SK-N-SH (cell line): Measurements from ENCODE around the gene FIBIN. TPM values are rescaled to one million over a fixed set of nuclear protein-coding genes. Genes with fewer than 3 reads are reported as not detected.
A peak's percentile ranks its signal among the peaks of the same experiment; 100 is the strongest.

Experiments
- CTCF ChIA-PET: fragments of 300-600, 350-600 bp; formaldehyde crosslinking; extraction: SDS; loops from one replicate; lab custom pipeline; 2021; lab: Yijun Ruan, JAX
- POLR2A ChIA-PET: fragments of 350-600 bp; sonication (Branson Sonifier 250); formaldehyde crosslinking; extraction: SDS; loops from one replicate; lab custom pipeline; 2020; ENCODE audit warnings: antibody characterized with exemption, inconsistent platforms; lab: Yijun Ruan, JAX
- DNase-seq: peaks from one replicate; pipeline ENCODE4 v3.0.0; 2012
- H2AFZ ChIP-seq: fragments of 200-600 bp; sonication (generic); 2 replicates; pipeline ENCODE4 v1.8.1; 2016; ENCODE audit warnings: antibody characterized with exemption, mild to moderate bottlenecking, low read depth
- H3F3A ChIP-seq: fragments of 200-600 bp; sonication (generic); replicated peaks from 2 replicates; pipeline ENCODE3; 2016; ENCODE audit warnings: antibody characterized with exemption, mild to moderate bottlenecking; ENCODE audit not compliant: insufficient read depth
- H3K27ac ChIP-seq, 2 experiments: fragments of 200-500 bp in 1 of 2; fragments of 200-600 bp in 1 of 2; sonication (Bioruptor generic) in 1 of 2; sonication (generic), shearing (Covaris generic) in 1 of 2; 2 replicates each; pipeline versions ENCODE4 v1.5.1 to v1.6.1; 2014 to 2016; ENCODE audit warnings: low read depth in 2 of 2, inconsistent platforms in 1 of 2, low read length in 1 of 2, mild to moderate bottlenecking in 1 of 2, mixed read lengths in 1 of 2
- H3K27me3 ChIP-seq: fragments of 200-600 bp; sonication (generic), shearing (Covaris generic); 2 replicates; pipeline ENCODE4 v1.6.1; 2016; ENCODE audit warnings: mixed run types; ENCODE audit not compliant: insufficient read depth
- H3K36me3 ChIP-seq, 2 experiments: fragments of 200-500 bp in 1 of 2; fragments of 200-600 bp in 1 of 2; sonication (Bioruptor generic) in 1 of 2; sonication (generic) in 1 of 2; replicated peaks in 1 of 2; 2 replicates each; pipeline versions ENCODE3 to v1.5.1; 2014 to 2016; ENCODE audit warnings: low read length in 1 of 2, mild to moderate bottlenecking in 1 of 2; ENCODE audit not compliant: insufficient read depth in 2 of 2, control insufficient read depth in 1 of 2
- H3K4me1 ChIP-seq, 2 experiments: fragments of 200-500 bp in 1 of 2; fragments of 200-600 bp in 1 of 2; sonication (Bioruptor generic) in 1 of 2; sonication (generic), shearing (Covaris generic) in 1 of 2; 2 replicates each; pipeline versions ENCODE4 v1.5.1 to v1.6.1; 2014 to 2016; ENCODE audit warnings: low read depth in 1 of 2, low read length in 1 of 2, mixed run types in 1 of 2; ENCODE audit not compliant: insufficient read depth in 2 of 2, control insufficient read depth in 1 of 2
- H3K4me2 ChIP-seq: fragments of 200-600 bp; sonication (generic), shearing (Covaris generic); 2 replicates; pipeline ENCODE4 v1.6.1; 2017; ENCODE audit warnings: mixed run types
- H3K4me3 ChIP-seq, 2 experiments: fragments of 200-500 bp in 1 of 2; fragments of 200-600 bp in 1 of 2; sonication (Bioruptor generic) in 1 of 2; sonication (generic), shearing (Covaris generic) in 1 of 2; 2 replicates each; pipeline versions ENCODE4 v1.5.1 to v1.8.1; 2014 to 2016; ENCODE audit warnings: low read depth in 2 of 2, inconsistent platforms in 1 of 2, low read length in 1 of 2, mild to moderate bottlenecking in 1 of 2, mixed read lengths in 1 of 2, moderate library complexity in 1 of 2
- H3K79me2 ChIP-seq: fragments of 200-600 bp; sonication (generic); 2 replicates; pipeline ENCODE4 v1.8.1; 2017; ENCODE audit warnings: mild to moderate bottlenecking; ENCODE audit not compliant: insufficient read depth
- H3K9ac ChIP-seq: fragments of 200-600 bp; sonication (generic); 2 replicates; pipeline ENCODE4 v1.6.1; 2017; ENCODE audit warnings: mixed run types
- H3K9me2 ChIP-seq: fragments of 200-600 bp; sonication (generic); 2 replicates; pipeline ENCODE4 v1.6.1; 2017; ENCODE audit warnings: mixed run types
- H3K9me3 ChIP-seq: fragments of 200-600 bp; sonication (generic); 2 replicates; pipeline ENCODE4 v1.6.1; 2017; ENCODE audit warnings: mixed run types, mild to moderate bottlenecking, moderate library complexity
- H4K20me1 ChIP-seq: fragments of 200-600 bp; sonication (generic); 2 replicates; pipeline ENCODE4 v1.6.1; 2017; ENCODE audit warnings: mild to moderate bottlenecking, mixed run types; ENCODE audit not compliant: insufficient read depth
- CHD2 ChIP-seq: fragments of 150-350 bp; IDR thresholded peaks from 2 replicates; pipeline ENCODE4 v1.6.1; 2018; ENCODE audit warnings: low read length; ENCODE audit not compliant: partially characterized antibody
- CTCF ChIP-seq: fragments of 200-600 bp; sonication (generic); IDR thresholded peaks from 2 replicates; pipeline ENCODE4 v1.6.1; 2017; ENCODE audit warnings: antibody characterized with exemption, mild to moderate bottlenecking, moderate library complexity
- ELF1 ChIP-seq: IDR thresholded peaks from 2 replicates; pipeline ENCODE4 v1.4.0; 2012
- FOSL2 ChIP-seq: IDR thresholded peaks from 2 replicates; pipeline ENCODE4 v1.4.0; 2012; ENCODE audit warnings: low read depth, mild to moderate bottlenecking, moderate library complexity, borderline replicate concordance
- FOXM1 ChIP-seq: IDR thresholded peaks from 2 replicates; pipeline ENCODE4 v1.4.0; 2012; ENCODE audit warnings: low read depth, mild to moderate bottlenecking
- NRF1 ChIP-seq: IDR thresholded peaks from 2 replicates; pipeline ENCODE4 v1.6.1; 2012; ENCODE audit warnings: low read depth, mild to moderate bottlenecking, low read length
- PBX3 ChIP-seq: IDR thresholded peaks from 2 replicates; pipeline ENCODE4; 2012
- POLR2AphosphoS5 ChIP-seq: IDR thresholded peaks from 2 replicates; pipeline ENCODE4 v1.6.1; 2012; ENCODE audit warnings: low read depth, low read length
- RCOR1 ChIP-seq: fragments of 150-350 bp; IDR thresholded peaks from 2 replicates; pipeline ENCODE4 v1.6.1; 2017; ENCODE audit warnings: antibody characterized with exemption, low read length
- SMC3 ChIP-seq: IDR thresholded peaks from 2 replicates; pipeline ENCODE4 v1.6.1; 2012; ENCODE audit warnings: low read depth, low read length, improper control_type of control experiment
- TAF1 ChIP-seq: IDR thresholded peaks from 2 replicates; pipeline ENCODE4 v1.6.1; 2012; ENCODE audit warnings: low read depth, mild to moderate bottlenecking, low read length, moderate library complexity, borderline replicate concordance
- YY1 ChIP-seq: IDR thresholded peaks from 2 replicates; pipeline ENCODE4 v1.4.0; 2012; ENCODE audit warnings: low read depth, mild to moderate bottlenecking
- WGBS: methylation state at CpG from one replicate; pipeline ENCODE4 v1.1.6; 2017; ENCODE audit warnings: low lambda C conversion rate; 5-methylcytosine and 5-hydroxymethylcytosine counted together
- polyA plus RNA-seq, 3 experiments: library from polyadenylated mRNA; depleted of rRNA; stranded (reverse); fragments of >200 nt; gene quantifications; 2 replicates each; pipeline ENCODE4 v1.2.3, GENCODE V29; 2012

FIBIN gene
- polyA plus RNA-seq, 1 of the 3 experiments (the other 2 are of a cell fraction), result 0.66 TPM

GRCh38 chr11:26958005-26958701, 35.8 kb upstream of the FIBIN start (continued):
- no peak for TF ChIP-seq PBX3

GRCh38 chr11:26958702-26959049, 35.2 kb upstream of the FIBIN start:
- CTCF ChIA-PET, result interaction anchor here (0.6 kb wide), 1 partner anchor 223 kb away, joined by 3 read pairs; no protein-coding TSS in a partner anchor
- no peak overlapping the region for H2AFZ ChIP-seq
- H3K36me3 ChIP-seq, result no peaks in the 10 kb centered on the region
- POLR2A ChIA-PET, result no interaction called here
- H4K20me1 ChIP-seq, result no peaks in the 10 kb centered on the region
- H3K9me3 ChIP-seq, result no peaks in the 10 kb centered on the region
- peaks cover 7 to 13% of the 10 kb centered on the region in 2 experiments for H3K4me1 ChIP-seq
- no peak overlapping the region for H3K4me3 ChIP-seq
- H3K27ac ChIP-seq, result no peak overlapping the region
- no peaks in the 10 kb centered on the region for H3K79me2 ChIP-seq
- H3K4me2 ChIP-seq, result no peak overlapping the region
- no peaks in the 10 kb centered on the region for H3K9me2 ChIP-seq
- no peaks in the 10 kb centered on the region for H3K27me3 ChIP-seq
- DNase-seq, result no peak
- H3K9ac ChIP-seq, result no peak overlapping the region
- peaks cover 9% of the 10 kb centered on the region for H3F3A ChIP-seq
- 60% methylated on average over 1 of the region's 1 CpG for WGBS
- TF ChIP-seq ELF1 (no peak), RCOR1 (no peak), TAF1 (no peak), YY1 (no peak), SMC3 (no peak), FOSL2 (no peak), NRF1 (no peak), CHD2 (no peak)

GRCh38 chr11:26960281-26960680, 33.6 kb upstream of the FIBIN start:
- CTCF ChIA-PET, result no interaction called here
- Histone ChIP-seq H3K9me3 (no peaks in the 10 kb centered on the region), H3K9me2 (no peaks in the 10 kb centered on the region), H3K4me3 (no peak overlapping the region), H3F3A (no peaks in the 10 kb centered on the region), H2AFZ (no peak overlapping the region), H3K79me2 (no peaks in the 10 kb centered on the region), H3K9ac (no peak overlapping the region), H4K20me1 (no peaks in the 10 kb centered on the region), H3K36me3 (no peaks in the 10 kb centered on the region)
- POLR2A ChIA-PET, result no interaction called here
- WGBS, result 37% methylated on average over 2 of the region's 2 CpGs
- DNase-seq, result no peak
- TF ChIP-seq TAF1 (no peak), FOXM1 (no peak), CTCF (no peak), POLR2AphosphoS5 (no peak)
- TF ChIP-seq, all 33 proteins: peak for 0
- Histone ChIP-seq H3K4me2 (no peak overlapping the region), H3K27ac (peak overlapping the region in 1 of 2 experiments; percentile 31; a peak in 1 of 4 replicates), H3K27me3 (no peaks in the 10 kb centered on the region), H3K4me1 (peaks cover 0 to 5% of the 10 kb centered on the region in 2 experiments; a peak in 2 of 4 replicates)
